ENCODE data around the gene SMYD4. TPM values are rescaled to one million over a fixed set of nuclear protein-coding genes. Genes with fewer than 3 reads are reported as not detected.
"Not testable (repeated sequence)": the region's sequence is repeated elsewhere in the genome, so short reads cannot be mapped to it uniquely, and the experiment has no call there.

SMYD4 gene
- total and polyA plus RNA-seq, 9 donors = 6.0 to 8.3 (median 6.9) TPM

DNA sequence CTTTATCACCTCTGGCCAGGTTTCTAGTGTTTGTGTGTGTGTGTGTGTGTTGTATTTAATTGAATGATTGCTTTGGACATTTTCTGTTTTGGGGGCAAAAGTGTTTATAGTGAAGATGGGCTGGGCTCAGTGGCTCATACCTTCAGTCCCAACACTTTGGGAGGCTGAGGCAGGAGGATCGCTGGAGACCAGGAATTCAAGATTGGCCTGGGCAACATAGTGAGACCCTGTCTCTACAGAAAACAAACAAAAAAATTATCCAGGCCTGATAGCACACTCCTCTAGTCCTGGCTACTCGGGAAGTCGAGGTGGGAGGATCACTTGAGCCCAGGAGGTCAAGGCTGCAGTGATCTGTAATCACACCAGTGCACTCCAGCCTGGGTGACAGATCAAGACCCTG, 37.6 kb upstream of the SMYD4 start:
- Histone ChIP-seq H3K4me1 (ENCODE audit: control insufficient read depth, insufficient read depth, low read length) (no peaks in the 10 kb centered on the region), H3K27ac (ENCODE audit: low read length) (no peak overlapping the region), H3K36me3 (ENCODE audit: control insufficient read depth, insufficient read depth, low read length) (peaks cover 16% of the 10 kb centered on the region), H3K27me3 (ENCODE audit: control insufficient read depth, insufficient read depth, low read length) (no peaks in the 10 kb centered on the region), H3K9me3 (replicated peaks; ENCODE audit: control insufficient read depth, low read depth, low read length) (no peaks in the 10 kb centered on the region), H3K4me3 (ENCODE audit: low read length) (no peak overlapping the region)
- DNase-seq = no peak
- WGBS (ENCODE audit: insufficient coverage) = 92% methylated on average over 2 of the region's 3 CpGs

DNA sequence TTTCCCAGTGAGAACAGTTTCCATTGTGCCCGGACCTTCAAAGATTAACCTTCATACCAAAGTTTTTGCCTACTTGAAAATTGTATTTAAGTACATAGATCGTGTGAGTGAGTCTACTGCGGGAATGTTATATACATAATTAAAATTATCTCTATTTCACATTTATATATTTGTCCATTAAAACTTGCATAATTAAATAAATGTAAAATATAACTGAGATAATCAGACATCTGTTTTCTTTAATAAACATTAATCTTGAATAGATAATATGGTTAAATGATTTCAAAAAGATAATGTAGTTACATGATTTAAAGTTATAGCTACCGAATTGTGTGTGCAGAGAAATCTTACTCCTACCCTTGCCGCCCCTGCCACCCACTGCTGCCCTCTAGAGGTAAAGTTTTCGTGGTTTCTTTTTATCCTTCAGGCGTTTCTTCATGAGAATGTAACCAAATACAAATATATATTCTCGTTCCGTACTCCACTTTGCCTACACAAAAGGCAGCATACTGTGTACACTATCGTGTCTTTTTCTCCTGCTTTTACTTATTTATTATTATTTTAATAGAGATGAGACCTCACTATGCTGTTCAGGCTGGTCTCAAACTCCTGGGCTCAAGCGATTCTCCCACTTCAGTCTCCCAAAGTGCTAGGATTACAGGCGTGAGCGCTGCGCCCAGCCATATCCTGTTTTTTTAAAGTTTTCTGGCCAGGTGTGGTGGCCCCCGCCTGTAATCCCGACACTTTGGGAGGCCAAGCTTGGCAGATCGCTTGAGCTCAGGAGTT, 35.7 kb upstream of the SMYD4 start:
- WGBS (ENCODE audit: insufficient coverage) = 96% methylated on average over 7 of the region's 17 CpGs
- Histone ChIP-seq H3K4me3 (ENCODE audit: low read length) (no peak overlapping the region), H3K4me1 (ENCODE audit: control insufficient read depth, insufficient read depth, low read length) (no peaks in the 10 kb centered on the region), H3K27me3 (ENCODE audit: control insufficient read depth, insufficient read depth, low read length) (no peaks in the 10 kb centered on the region), H3K27ac (ENCODE audit: low read length) (no peak overlapping the region), H3K36me3 (ENCODE audit: control insufficient read depth, insufficient read depth, low read length) (peaks cover 16% of the 10 kb centered on the region), H3K9me3 (replicated peaks; ENCODE audit: control insufficient read depth, low read depth, low read length) (no peaks in the 10 kb centered on the region)
- peak; percentile 11 for DNase-seq

DNA sequence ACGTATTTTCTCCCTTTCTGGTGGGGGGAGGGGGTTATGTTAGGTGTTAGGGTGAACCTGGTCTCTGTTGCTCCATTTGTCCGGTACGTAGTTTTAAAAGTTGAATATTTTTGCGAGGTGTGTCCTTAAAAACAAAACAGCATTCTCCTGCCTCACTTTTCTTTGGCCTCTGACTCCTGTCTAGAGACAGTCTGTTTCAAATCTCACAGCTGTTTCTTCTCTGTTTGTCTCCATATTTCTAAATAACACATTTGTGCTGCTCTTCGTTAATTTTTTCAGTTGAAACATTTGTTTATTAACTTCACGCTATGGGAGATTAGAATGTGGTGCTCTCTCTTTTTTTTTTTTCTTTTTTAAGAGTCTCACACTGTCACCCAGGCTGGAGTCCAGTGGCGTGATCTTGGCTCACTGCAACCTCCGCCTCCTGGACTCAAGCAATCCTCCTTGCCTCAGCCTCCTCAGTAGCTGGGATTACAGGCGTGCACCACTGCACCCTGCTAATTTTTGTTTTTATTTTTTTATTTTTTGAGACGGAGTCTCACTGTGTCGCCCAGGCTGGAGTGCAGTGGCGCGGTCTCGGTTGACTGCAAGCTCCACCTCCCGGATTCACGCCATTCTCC, 31.8 kb upstream of the SMYD4 start:
- WGBS (ENCODE audit: insufficient coverage) = 89% methylated on average over 8 of the region's 16 CpGs
- peaks cover 21% of the 10 kb centered on the region for H3K36me3 ChIP-seq (ENCODE audit: control insufficient read depth, insufficient read depth, low read length)

DNA sequence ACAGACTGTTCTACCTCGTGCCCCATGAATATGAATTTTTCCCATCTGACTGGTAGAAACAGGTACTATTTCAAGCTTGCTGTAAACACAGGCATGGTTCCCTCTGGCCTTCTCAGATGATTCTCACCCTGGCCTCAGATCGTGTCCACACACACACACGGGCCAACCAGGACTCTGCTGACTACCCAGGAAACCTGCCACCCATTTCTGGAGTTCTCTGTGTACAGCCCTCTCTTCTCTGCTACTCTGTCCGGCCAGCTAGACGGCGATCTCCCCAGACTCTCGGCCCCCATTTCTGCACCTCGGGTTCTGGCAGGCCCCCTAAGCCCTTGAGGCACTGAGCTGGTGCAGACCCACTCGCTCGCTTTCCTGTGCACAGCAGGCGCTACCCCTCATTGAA, 31.3 kb upstream of the SMYD4 start:
- H3K9me3 ChIP-seq (replicated peaks; ENCODE audit: control insufficient read depth, low read depth, low read length) = no peaks in the 10 kb centered on the region
- WGBS (ENCODE audit: insufficient coverage) = 89% methylated on average over 6 of the region's 11 CpGs
- no peaks in the 10 kb centered on the region for H3K27me3 ChIP-seq (ENCODE audit: control insufficient read depth, insufficient read depth, low read length)
- peaks cover 25% of the 10 kb centered on the region for H3K36me3 ChIP-seq (ENCODE audit: control insufficient read depth, insufficient read depth, low read length)
- H3K4me3 ChIP-seq (ENCODE audit: low read length) = no peak overlapping the region
- no peaks in the 10 kb centered on the region for H3K4me1 ChIP-seq (ENCODE audit: control insufficient read depth, insufficient read depth, low read length)
- DNase-seq = no peak
- H3K27ac ChIP-seq (ENCODE audit: low read length) = no peak overlapping the region

More for the DNA sequence above, 31.8 kb upstream of the SMYD4 start:
- Histone ChIP-seq H3K27me3 (ENCODE audit: control insufficient read depth, insufficient read depth, low read length) (no peaks in the 10 kb centered on the region), H3K4me3 (ENCODE audit: low read length) (no peak overlapping the region), H3K9me3 (replicated peaks; ENCODE audit: control insufficient read depth, low read depth, low read length) (no peaks in the 10 kb centered on the region), H3K27ac (ENCODE audit: low read length) (no peak overlapping the region), H3K4me1 (ENCODE audit: control insufficient read depth, insufficient read depth, low read length) (no peaks in the 10 kb centered on the region)
- DNase-seq = no peak

DNA sequence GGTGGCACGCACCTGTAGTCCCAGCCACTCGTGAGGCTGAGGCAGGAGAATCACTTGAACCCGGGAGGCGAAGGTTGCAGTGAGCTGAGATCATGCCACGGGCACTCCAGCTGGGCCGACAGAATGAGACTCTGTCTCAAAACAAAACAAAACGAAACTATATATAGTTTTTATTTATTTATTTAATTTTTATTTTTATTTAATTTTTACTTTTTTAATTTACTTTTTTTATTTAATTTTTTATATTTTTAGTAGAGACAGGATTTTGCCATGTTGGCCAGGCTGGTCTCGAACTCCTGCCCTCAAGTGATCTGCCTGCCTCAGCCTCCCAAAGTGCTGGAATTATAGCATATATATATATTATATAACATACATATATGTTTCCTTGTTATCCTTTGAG, 26.8 kb upstream of the SMYD4 start:
- WGBS (ENCODE audit: insufficient coverage) = 87% methylated on average over 3 of the region's 8 CpGs
- H3K4me1 ChIP-seq (ENCODE audit: control insufficient read depth, insufficient read depth, low read length); H3K27ac ChIP-seq (ENCODE audit: low read length); H3K9me3 ChIP-seq (replicated peaks; ENCODE audit: control insufficient read depth, low read depth, low read length); H3K27me3 ChIP-seq (ENCODE audit: control insufficient read depth, insufficient read depth, low read length); DNase-seq; H3K4me3 ChIP-seq (ENCODE audit: low read length): not testable (repeated sequence)
- H3K36me3 ChIP-seq (ENCODE audit: control insufficient read depth, insufficient read depth, low read length) = peaks cover 37% of the 10 kb centered on the region

DNA sequence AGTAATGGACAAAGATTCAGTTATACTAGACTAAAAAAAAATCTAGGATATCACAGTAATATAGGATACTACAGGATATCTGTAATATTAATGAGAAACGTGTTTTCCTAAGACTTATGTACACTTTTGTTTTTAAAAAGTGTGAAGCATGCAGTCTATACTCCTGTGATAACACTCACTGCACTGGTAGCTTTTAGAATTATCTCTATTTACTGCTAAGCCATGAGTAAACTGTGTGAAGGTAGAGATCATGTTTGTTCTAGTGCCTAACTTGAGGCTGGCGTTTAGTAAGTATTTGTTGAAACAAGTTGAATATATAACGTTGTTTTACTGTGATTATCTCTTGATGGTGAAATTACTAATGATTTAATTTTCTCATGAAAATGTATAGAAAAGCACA, 24.0 kb upstream of the SMYD4 start:
- H3K27me3 ChIP-seq (ENCODE audit: control insufficient read depth, insufficient read depth, low read length) = no peaks in the 10 kb centered on the region
- no peaks in the 10 kb centered on the region for H3K4me1 ChIP-seq (ENCODE audit: control insufficient read depth, insufficient read depth, low read length)
- DNase-seq = no peak
- H3K4me3 ChIP-seq (ENCODE audit: low read length) = no peak overlapping the region
- no peaks in the 10 kb centered on the region for H3K9me3 ChIP-seq (replicated peaks; ENCODE audit: control insufficient read depth, low read depth, low read length)
- H3K27ac ChIP-seq (ENCODE audit: low read length) = no peak overlapping the region
- no CpG with 5 or more reads among the region's 3 CpGs for WGBS (ENCODE audit: insufficient coverage)
- peaks cover 30% of the 10 kb centered on the region for H3K36me3 ChIP-seq (ENCODE audit: control insufficient read depth, insufficient read depth, low read length)

DNA sequence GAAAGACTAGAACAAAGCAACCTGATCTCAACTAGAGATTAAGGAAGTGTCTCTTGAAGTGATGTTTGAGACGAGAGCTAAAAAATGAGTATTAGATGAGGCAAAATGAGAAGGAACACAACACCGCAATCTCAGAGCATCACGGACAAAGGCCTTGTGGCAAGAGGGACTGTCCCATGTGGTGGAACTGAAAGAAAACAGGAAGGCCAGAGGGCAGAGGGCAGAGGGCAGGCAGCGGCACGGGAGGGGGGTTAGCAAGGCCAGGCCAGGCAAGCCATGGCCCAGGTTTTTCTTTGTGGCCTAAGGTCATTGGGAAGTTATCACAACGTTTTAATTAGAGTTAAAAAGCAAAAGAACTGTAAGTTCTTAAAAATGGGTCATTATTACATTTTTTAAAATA, 22.6 kb upstream of the SMYD4 start:
- Histone ChIP-seq H3K36me3 (ENCODE audit: control insufficient read depth, insufficient read depth, low read length) (peaks cover 32% of the 10 kb centered on the region), H3K27me3 (ENCODE audit: control insufficient read depth, insufficient read depth, low read length) (no peaks in the 10 kb centered on the region), H3K9me3 (replicated peaks; ENCODE audit: control insufficient read depth, low read depth, low read length) (no peaks in the 10 kb centered on the region), H3K4me1 (ENCODE audit: control insufficient read depth, insufficient read depth, low read length) (no peaks in the 10 kb centered on the region), H3K4me3 (ENCODE audit: low read length) (no peak overlapping the region), H3K27ac (ENCODE audit: low read length) (no peak overlapping the region)
- 77% methylated on average over 3 of the region's 6 CpGs for WGBS (ENCODE audit: insufficient coverage)
- DNase-seq = no peak

DNA sequence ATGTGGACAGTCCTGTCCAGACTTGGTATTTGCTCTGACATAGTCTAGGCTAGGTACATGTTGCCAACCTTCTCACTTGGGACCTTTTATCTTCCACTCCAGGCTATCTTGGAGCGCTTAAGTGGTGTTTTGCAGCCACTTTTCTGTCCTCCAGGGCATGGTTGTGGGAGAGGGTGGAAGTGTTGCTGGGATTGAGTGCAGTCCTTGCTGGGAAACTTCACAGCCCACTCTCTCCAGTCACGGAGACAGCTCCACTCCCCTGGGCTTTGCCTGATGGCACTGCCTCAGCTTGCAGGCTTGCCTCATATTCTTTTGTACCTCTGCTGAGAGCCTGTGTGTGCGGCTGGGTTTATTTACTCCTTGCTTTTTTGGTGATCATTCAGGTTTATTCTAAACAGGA, 17.5 kb upstream of the SMYD4 start:
- H3K36me3 ChIP-seq (ENCODE audit: control insufficient read depth, insufficient read depth, low read length) = peaks cover 40% of the 10 kb centered on the region
- 83% methylated on average over 1 of the region's 3 CpGs for WGBS (ENCODE audit: insufficient coverage)
- no peak overlapping the region for H3K4me3 ChIP-seq (ENCODE audit: low read length)
- no peak overlapping the region for H3K27ac ChIP-seq (ENCODE audit: low read length)
- H3K4me1 ChIP-seq (ENCODE audit: control insufficient read depth, insufficient read depth, low read length) = no peaks in the 10 kb centered on the region
- no peaks in the 10 kb centered on the region for H3K27me3 ChIP-seq (ENCODE audit: control insufficient read depth, insufficient read depth, low read length)
- DNase-seq = no peak
- H3K9me3 ChIP-seq (replicated peaks; ENCODE audit: control insufficient read depth, low read depth, low read length) = no peaks in the 10 kb centered on the region

DNA sequence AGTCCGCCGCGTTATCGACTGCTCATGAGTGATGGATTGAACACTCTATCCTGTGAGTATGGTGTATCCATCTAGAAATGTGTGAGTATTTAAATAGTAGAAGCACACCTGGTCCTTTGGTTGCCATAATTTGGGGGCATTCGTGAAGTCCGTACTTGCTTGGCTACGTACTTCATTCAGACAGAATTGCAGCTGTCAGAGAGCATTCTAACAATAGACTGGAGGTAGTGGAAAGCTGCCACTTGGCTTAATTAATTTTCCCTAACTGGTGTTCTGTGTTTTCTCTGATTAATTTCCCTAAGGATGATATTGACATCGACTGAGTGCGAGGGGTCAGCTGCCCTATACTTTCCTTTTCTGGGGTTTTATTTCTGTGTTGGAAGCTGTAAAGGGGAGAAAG, 14.2 kb upstream of the SMYD4 start:
- WGBS (ENCODE audit: insufficient coverage) = 93% methylated on average over 7 of the region's 9 CpGs
- no peaks in the 10 kb centered on the region for H3K4me1 ChIP-seq (ENCODE audit: control insufficient read depth, insufficient read depth, low read length)
- H3K27me3 ChIP-seq (ENCODE audit: control insufficient read depth, insufficient read depth, low read length) = no peaks in the 10 kb centered on the region
- peaks cover 35% of the 10 kb centered on the region for H3K36me3 ChIP-seq (ENCODE audit: control insufficient read depth, insufficient read depth, low read length)
- no peak for DNase-seq
- H3K9me3 ChIP-seq (replicated peaks; ENCODE audit: control insufficient read depth, low read depth, low read length) = no peaks in the 10 kb centered on the region
- H3K4me3 ChIP-seq (ENCODE audit: low read length) = no peak overlapping the region
- no peak overlapping the region for H3K27ac ChIP-seq (ENCODE audit: low read length)

DNA sequence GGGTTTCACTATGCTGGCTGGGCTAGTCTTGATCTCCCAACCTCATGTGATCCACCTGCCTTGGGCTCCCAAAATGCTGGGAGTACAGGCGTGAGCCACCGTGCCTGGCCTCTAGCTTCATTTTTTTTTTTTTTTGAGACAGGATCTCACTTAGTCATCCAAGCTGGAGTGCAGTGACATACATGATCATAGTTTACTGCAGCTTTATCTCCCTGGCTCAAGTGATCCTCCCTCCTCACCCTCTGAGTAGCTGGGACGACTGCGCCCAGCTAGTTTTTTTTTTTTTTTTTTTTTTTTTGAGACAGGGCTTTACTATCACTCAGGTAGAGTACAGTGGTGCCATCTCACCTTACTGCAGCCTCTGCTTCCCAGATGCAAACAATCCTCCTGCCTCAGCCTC, 9.8 kb upstream of the SMYD4 start:
- Histone ChIP-seq H3K36me3 (ENCODE audit: control insufficient read depth, insufficient read depth, low read length) (peaks cover 15% of the 10 kb centered on the region), H3K9me3 (replicated peaks; ENCODE audit: control insufficient read depth, low read depth, low read length) (no peaks in the 10 kb centered on the region), H3K27me3 (ENCODE audit: control insufficient read depth, insufficient read depth, low read length) (no peaks in the 10 kb centered on the region), H3K4me1 (ENCODE audit: control insufficient read depth, insufficient read depth, low read length) (no peaks in the 10 kb centered on the region), H3K27ac (ENCODE audit: low read length) (no peak overlapping the region), H3K4me3 (ENCODE audit: low read length) (no peak overlapping the region)
- DNase-seq = no peak
- 100% methylated on average over 1 of the region's 4 CpGs for WGBS (ENCODE audit: insufficient coverage)
